Spleen (tissue), 11 donors: ENCODE measurements around the gene COQ4. TPM values are rescaled to one million over a fixed set of nuclear protein-coding genes. Genes with fewer than 3 reads are reported as not detected.

ENCODE experiments used
- DNase-seq: peaks from one replicate; pipeline ENCODE4 v3.0.0-alpha.2; 2020
- H3K27ac ChIP-seq, 8 donors: fragments of 200-600 bp; sonication (generic) in 7 of 8; 1 replicate in 4 of 8; 2 replicates in 4 of 8; pipeline versions ENCODE4 v1.5.0 to v1.8.0; 2016 to 2021; ENCODE audit warnings: inconsistent platforms in 4 of 8, mild to moderate bottlenecking in 4 of 8, moderate library complexity in 1 of 8
- H3K27me3 ChIP-seq, 7 donors: fragments of 200-600 bp; sonication (generic) in 6 of 7; replicated peaks in 1 of 7; 1 replicate in 4 of 7; 2 replicates in 3 of 7; pipeline versions ENCODE4 v1.5.0 to v1.8.0; 2016 to 2021; ENCODE audit warnings: inconsistent platforms in 3 of 7, mild to moderate bottlenecking in 1 of 7
- H3K36me3 ChIP-seq, 6 donors: fragments of 200-600 bp; sonication (generic) in 5 of 6; 1 replicate in 4 of 6; 2 replicates in 2 of 6; pipeline versions ENCODE4 v1.5.0 to v1.8.0; 2016 to 2021; ENCODE audit warnings: inconsistent platforms in 2 of 6
- H3K4me1 ChIP-seq, 6 donors: fragments of 200-600 bp; sonication (generic) in 5 of 6; 1 replicate in 3 of 6; 2 replicates in 3 of 6; pipeline versions ENCODE4 v1.5.0 to v1.8.0; 2016 to 2021; ENCODE audit warnings: inconsistent platforms in 3 of 6
- H3K4me3 ChIP-seq, 8 donors: fragments of 200-600 bp; sonication (generic) in 7 of 8; 1 replicate in 4 of 8; 2 replicates in 4 of 8; pipeline versions ENCODE4 v1.5.0 to v1.8.0; 2016 to 2021; ENCODE audit warnings: inconsistent platforms in 4 of 8, mild to moderate bottlenecking in 4 of 8, moderate library complexity in 2 of 8
- H3K9me3 ChIP-seq, 8 donors: fragments of 200-600 bp; sonication (generic) in 7 of 8; 1 replicate in 4 of 8; 2 replicates in 4 of 8; pipeline versions ENCODE4 v1.5.0 to v1.8.0; 2016 to 2021; ENCODE audit warnings: inconsistent platforms in 4 of 8
- POLR2A ChIP-seq, 3 donors: fragments of 450-650 bp; IDR thresholded peaks; one replicate each; pipeline ENCODE4 v1.5.1; 2017; ENCODE audit warnings: antibody characterized with exemption in 3 of 3, mild to moderate bottlenecking in 1 of 3
- POLR2AphosphoS5 ChIP-seq, 3 donors: sonication (generic); formaldehyde crosslinking; IDR thresholded peaks; one replicate each; pipeline ENCODE4 v1.5.1; 2017; ENCODE audit warnings: antibody characterized with exemption in 3 of 3
- WGBS, 5 donors: extraction: QIAGEN DNeasy Blood & Tissue Kit in 3 of 5; methylation state at CpG; one replicate each; pipeline versions ENCODE4 v1.1.5 to v1.1.7; 2013 to 2018; 5-methylcytosine and 5-hydroxymethylcytosine counted together
- intact Hi-C: fragments of 100-400 bp; cut with DNase I; formaldehyde crosslinking; loops from one replicate; pipeline ENCODE4 v1.15.0; 2023; ENCODE audit warnings: low total_unique reads
- polyA plus RNA-seq, 3 donors: library from polyadenylated mRNA; stranded (reverse); fragments of 200-250 nt; gene quantifications; one replicate each; pipeline ENCODE4 v1.2.1, GENCODE V29; 2013
- total RNA-seq, 7 donors: library from RNA; depleted of rRNA in 3 of 7; stranded (reverse); fragments of >200 nt in 3 of 7; fragmentation: NEBNext Ultra II Directional in 4 of 7; extraction: Animal tissue kit (Norgen Biotek cat#: 25700) in 4 of 7; gene quantifications; one replicate each; pipeline versions ENCODE4 v1.1.0 to v1.2.1, GENCODE V29; 2016 to 2021
- TF ChIP-seq, protein P1 (sequence below), 11 experiments: fragments of 200-600 bp in 7 of 11; fragments of 450-650 bp in 4 of 11; sonication (generic) in 4 of 11; IDR thresholded peaks in 8 of 11; conservative IDR thresholded peaks in 3 of 11; 1 replicate in 7 of 11; 2 replicates in 4 of 11; pipeline versions ENCODE4 v1.4.0 to v1.8.0; 2016 to 2021; ENCODE audit warnings: antibody characterized with exemption in 11 of 11, inconsistent platforms in 4 of 11, mild to moderate bottlenecking in 1 of 11
- donor health status: healthy with polysubstance abuse.
- donor health status: DM: no; HTN: no; CAD: no; lungs with moderate emphysema.
- donor health status: DM: no; HTN: no; CAD: no.
- donor health status: Bipolar disorder and iron deficiency.
- donor health status: healthy.
- donor health status: DM: no; HTN: no; CAD: no.
- donor health status: DM: yes; HTN: yes; CAD: no.

COQ4 gene
- total and polyA plus RNA-seq, 10 donors, result 23.9 to 63.7 (median 38.2) TPM

DNA sequence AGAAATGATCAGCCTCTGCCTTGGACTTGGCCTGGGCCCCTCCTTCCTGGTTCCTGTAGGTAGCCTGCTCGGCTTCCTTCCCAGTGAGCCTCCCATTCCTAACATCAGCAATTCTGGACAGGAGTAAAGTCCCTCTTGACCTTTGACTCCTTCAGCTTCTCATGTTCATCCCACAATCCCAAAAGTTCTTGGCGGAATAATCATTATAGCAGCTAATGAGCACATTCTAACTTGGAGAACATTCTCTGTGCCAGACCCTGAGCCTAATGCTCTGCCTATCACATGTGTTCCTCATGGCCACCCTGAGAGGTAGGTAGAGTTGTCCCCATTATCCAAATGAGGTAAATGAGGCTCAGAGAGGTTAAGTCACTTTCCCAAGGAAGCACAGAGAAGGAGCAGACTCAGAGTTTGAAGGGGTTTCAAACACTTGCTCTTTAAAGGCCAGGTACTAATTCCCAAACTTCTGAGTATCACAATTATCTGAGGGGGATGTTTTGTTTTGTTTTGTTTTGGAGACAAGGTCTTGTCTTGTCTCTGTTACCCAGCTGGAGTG, 25.3 kb upstream of the COQ4 start:
- H3K27ac ChIP-seq, result no peak overlapping the region
- DNase-seq, result no peak
- TF ChIP-seq, protein P1, sequence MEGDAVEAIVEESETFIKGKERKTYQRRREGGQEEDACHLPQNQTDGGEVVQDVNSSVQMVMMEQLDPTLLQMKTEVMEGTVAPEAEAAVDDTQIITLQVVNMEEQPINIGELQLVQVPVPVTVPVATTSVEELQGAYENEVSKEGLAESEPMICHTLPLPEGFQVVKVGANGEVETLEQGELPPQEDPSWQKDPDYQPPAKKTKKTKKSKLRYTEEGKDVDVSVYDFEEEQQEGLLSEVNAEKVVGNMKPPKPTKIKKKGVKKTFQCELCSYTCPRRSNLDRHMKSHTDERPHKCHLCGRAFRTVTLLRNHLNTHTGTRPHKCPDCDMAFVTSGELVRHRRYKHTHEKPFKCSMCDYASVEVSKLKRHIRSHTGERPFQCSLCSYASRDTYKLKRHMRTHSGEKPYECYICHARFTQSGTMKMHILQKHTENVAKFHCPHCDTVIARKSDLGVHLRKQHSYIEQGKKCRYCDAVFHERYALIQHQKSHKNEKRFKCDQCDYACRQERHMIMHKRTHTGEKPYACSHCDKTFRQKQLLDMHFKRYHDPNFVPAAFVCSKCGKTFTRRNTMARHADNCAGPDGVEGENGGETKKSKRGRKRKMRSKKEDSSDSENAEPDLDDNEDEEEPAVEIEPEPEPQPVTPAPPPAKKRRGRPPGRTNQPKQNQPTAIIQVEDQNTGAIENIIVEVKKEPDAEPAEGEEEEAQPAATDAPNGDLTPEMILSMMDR (IDR thresholded peaks at IDR 0.05 in 8 of 11, conservative IDR thresholded peaks at IDR 0.05 in 3 of 11), result no peak
- TF ChIP-seq POLR2A (IDR thresholded peaks at IDR 0.05) (no peak), POLR2AphosphoS5 (IDR thresholded peaks at IDR 0.05) (no peak)
- no peaks in the 10 kb centered on the region for H3K36me3 ChIP-seq
- no peaks in the 10 kb centered on the region for H3K9me3 ChIP-seq
- peaks cover 0 to 5% (median 1%) of the 10 kb centered on the region in 6 donors for H3K4me1 ChIP-seq
- 73 to 84% (median 78%) methylated on average over 2 of the region's 2 CpGs for WGBS, 5 donors
- no peak overlapping the region for H3K4me3 ChIP-seq
- H3K27me3 ChIP-seq, result no peaks in the 10 kb centered on the region
- intact Hi-C loops, result no loop called here

DNA sequence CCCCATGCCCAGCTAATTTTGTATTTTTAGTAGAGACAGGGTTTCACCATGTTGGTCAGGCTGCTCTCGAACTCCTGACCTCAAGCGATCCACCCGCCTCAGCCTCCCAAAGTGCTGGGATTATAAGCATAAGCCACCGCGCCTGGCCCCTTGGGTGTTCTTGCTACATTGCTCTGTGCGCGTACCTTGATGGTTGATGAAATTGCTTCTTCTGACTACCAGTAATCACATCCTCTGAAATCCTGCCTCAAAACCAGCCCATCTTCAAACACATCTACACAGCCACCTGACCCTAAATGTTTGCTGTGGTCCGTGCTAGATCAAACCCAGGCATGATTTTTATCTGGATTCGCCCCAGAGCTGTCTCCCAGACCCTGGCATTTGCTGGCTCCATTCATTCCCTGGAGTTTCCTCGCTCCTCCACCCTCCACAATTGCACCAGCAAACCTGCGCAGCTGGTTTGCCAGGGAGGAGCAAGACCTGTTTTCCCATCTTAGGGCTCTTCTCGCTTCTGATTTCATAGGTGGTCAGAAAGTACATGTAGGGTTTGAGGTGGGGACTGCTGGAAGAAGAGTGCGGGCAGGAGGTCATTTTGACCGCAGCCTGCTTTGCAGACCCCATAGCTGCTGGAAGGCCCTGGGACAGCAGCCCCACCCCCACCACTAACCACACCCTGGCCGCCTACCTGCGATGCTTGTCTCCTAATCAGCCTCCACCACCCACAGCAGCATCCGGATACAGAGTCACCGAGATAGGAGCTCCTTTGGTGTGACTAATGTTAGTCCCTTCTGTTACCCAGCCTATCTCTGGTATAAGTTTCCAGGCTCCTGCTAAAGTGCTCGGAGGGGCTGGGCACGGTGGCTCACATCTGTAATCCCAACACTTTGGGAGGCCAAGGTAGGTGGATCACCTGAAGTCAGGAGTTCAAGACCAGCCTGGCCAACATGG, 23.8 kb upstream of the COQ4 start:
- WGBS, 5 donors, result 89 to 96% (median 93%) methylated on average over 20 of the region's 20 CpGs
- intact Hi-C loops, result no loop called here
- Histone ChIP-seq H3K4me3 (no peak overlapping the region), H3K9me3 (no peaks in the 10 kb centered on the region), H3K4me1 (peaks cover 0 to 5% (median 1%) of the 10 kb centered on the region in 6 donors), H3K27ac (no peak overlapping the region), H3K27me3 (no peaks in the 10 kb centered on the region), H3K36me3 (no peaks in the 10 kb centered on the region)
- TF ChIP-seq POLR2A (IDR thresholded peaks at IDR 0.05) (no peak), POLR2AphosphoS5 (IDR thresholded peaks at IDR 0.05) (no peak)
- TF ChIP-seq, protein P1 (IDR thresholded peaks at IDR 0.05 in 8 of 11, conservative IDR thresholded peaks at IDR 0.05 in 3 of 11), result no peak
- DNase-seq, result no peak

DNA sequence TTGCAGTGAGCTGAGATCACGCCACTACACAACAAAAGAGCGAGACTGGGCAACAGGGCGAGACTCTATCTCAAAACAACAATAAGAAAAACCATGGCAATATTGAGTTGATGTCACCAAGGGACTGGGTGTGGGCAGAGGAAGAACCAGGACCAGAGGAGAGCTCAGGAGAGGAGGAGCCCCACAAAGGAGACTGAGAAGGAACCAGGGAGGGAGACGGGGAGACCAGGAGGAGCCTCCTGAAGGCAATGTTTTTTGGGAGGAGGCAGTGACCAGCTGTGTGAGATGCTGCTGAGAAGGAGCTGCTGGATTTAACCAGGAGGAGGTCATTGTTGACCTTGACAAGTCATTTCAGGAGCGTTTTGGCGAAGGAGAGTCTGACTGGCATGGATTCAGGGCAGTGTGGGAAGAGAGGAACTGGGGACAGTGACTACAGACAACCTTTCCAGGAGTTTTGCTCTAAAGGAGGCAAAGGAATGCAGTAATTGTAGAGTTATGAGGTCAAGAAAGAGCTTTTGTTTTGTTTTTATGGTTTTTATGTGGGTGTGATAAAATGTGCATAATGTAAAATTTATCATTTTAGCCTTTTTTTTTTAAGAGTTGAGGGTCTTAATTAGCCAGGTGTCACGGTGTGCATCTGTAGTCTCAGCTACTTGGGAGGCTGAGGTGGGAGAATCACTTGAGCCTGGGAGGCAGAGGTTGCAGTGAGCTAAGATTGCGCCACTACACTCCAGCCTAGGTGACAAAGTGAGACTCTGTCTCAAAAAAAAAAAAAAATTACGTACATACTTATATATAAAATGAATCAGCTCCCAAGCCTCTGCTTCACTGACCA, 18.3 kb upstream of the COQ4 start:
- intact Hi-C loops, result no loop called here
- Histone ChIP-seq H3K4me3 (no peak overlapping the region), H3K36me3 (peaks cover 0 to 35% (median 12%) of the 10 kb centered on the region in 6 donors), H3K27ac (no peak overlapping the region), H3K27me3 (no peaks in the 10 kb centered on the region), H3K9me3 (no peaks in the 10 kb centered on the region), H3K4me1 (no peaks in the 10 kb centered on the region)
- 85 to 90% (median 88%) methylated on average over 9 of the region's 9 CpGs for WGBS, 5 donors
- TF ChIP-seq POLR2A (IDR thresholded peaks at IDR 0.05), result no peak
- TF ChIP-seq, protein P1 (IDR thresholded peaks at IDR 0.05 in 8 of 11, conservative IDR thresholded peaks at IDR 0.05 in 3 of 11), result no peak
- no peak for TF ChIP-seq POLR2AphosphoS5 (IDR thresholded peaks at IDR 0.05)
- DNase-seq, result no peak
